HG03139 (cell line): ENCODE results near the gene TRIM2.
A peak's percentile ranks its signal among the peaks of the same experiment; 100 is the strongest.

ENCODE experiments used
- ATAC-seq: cut with Tn5 transposase; IDR thresholded peaks from one replicate; pipeline ENCODE4 v1.9.1; 2021; ENCODE audit not compliant: unreplicated experiment

The TRIM2 gene

GRCh38 chr4:153221783-153222706 lies 17.8 kb downstream of the TRIM2 start:
- peak; percentile 16 for ATAC-seq

- peak; percentile 52 for ATAC-seq
Observed at GRCh38 chr4:153222707-153223426, 18.6 kb downstream of the TRIM2 start.

DNA sequence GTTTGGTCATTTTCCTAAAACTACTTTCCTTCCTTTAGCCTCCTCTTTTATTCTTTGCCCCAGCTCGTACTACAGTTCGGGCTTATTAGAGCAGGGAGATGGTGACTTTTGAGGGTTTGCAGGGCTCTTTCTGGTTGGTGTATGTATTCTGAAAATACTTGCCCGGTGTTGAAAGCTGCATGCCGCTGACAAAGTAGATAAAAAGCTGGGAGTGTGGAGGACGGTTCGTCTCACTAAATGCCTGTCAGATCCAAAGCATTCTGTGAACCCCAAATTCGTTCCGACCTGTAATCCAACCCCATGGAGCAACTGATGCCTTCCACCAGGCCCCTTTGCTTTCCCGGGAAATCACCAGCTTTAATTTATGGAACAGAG lies 19.2 kb downstream of the TRIM2 start:
- ATAC-seq, result peak; percentile 11

DNA sequence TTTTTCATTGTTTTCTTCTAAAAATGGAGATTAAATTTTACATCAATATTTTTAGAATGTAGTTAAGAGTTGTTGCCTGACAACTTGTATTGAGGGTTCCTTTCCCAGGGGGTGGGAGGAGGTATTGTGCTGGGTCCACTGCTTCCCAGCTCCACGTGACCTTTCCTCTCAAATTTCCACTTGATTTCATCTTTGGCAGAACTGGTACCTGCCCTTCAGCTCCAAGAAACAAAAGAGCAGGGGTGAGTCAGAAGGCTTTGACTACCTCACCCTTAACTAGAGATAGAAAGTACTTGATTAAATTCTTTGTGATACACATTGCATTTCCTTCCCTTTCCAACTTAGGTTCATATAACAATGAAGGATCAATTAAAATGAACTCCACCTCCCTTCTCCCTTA lies 19.7 kb downstream of the TRIM2 start:
- no peak for ATAC-seq

DNA sequence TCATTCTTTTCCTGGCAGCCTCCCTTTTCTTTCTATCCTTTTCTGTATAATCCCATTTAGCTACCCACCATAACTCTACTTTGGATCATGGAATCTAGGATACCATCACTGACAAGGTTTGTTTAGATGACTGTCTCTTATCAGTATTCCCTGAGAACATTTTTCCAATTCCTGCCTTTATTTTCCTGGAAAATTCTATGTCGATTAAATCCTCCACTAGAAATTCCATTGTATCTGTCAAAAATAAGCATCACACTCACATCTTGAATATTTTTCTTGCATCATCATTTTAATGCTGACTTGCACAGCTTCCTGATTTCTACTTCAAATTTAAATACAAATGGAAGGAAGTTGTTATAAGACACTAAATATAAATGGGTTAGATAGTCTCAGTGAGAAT lies 20.2 kb downstream of the TRIM2 start:
- ATAC-seq, result no peak

DNA sequence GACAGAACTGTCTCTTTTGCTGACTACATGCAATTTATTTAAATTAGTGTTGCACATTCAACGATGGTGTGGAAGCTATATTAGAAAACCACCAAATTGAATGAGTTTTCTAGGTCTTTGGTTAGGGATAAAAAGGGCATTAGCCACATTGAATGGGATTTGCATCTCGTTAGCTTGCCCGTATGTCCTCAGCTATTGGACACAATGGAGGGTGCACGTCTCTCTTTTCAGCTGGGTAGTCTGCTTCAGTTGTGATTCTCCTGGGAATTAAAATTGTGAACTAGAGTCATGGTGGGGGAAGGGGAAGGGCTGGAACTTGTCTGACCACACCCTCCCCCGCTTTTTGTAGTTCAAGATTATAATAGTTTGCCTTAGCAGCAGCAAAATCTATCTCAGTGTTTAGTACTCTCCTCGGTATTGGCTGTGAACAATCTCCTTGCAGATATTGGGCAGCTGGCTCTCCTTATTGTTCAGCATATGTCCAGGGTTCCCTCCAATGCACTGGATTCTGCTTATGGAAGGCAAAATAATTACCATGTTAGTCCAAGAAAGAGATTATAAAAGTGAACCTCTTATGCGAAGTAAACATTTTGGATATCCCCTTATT lies 23.3 kb downstream of the TRIM2 start:
- no peak for ATAC-seq

GRCh38 chr4:153228512-153229140 lies 24.4 kb downstream of the TRIM2 start:
- no peak for ATAC-seq

- ATAC-seq, result no peak
Observed at GRCh38 chr4:153229545-153229944, 25.3 kb downstream of the TRIM2 start.

- ATAC-seq, result no peak
Observed at GRCh38 chr4:153232768-153233167, 28.5 kb downstream of the TRIM2 start.

DNA sequence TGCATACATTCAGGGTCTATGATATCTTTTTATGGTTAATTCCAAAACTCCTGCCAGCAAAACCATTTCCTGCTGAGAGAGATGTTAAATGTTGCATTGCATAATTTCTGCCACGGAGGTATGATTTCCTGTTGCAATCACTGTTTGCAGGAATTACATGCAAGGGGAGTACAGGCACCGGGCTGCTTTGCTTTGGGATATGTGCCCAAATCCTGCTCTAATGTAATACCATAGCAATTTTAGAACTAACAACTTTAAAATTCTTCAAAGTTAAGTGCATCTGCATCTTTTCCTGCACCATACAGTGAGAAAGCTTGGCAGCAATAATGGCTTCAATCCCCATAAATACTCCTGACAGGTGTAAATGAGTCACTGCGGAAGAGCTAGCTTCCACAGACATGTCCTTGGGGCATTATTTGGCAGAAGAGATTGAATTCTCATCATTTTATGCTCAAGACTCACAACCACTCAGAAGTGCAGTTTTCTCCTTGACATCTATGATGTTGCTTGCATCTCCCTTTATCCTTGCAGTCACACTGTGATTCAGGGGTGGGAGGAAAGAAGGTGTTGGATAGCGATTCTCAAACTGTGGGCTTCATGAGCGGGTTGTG lies 29.6 kb downstream of the TRIM2 start:
- no peak for ATAC-seq

GRCh38 chr4:153234885-153235284 lies 30.6 kb downstream of the TRIM2 start:
- no peak for ATAC-seq

DNA sequence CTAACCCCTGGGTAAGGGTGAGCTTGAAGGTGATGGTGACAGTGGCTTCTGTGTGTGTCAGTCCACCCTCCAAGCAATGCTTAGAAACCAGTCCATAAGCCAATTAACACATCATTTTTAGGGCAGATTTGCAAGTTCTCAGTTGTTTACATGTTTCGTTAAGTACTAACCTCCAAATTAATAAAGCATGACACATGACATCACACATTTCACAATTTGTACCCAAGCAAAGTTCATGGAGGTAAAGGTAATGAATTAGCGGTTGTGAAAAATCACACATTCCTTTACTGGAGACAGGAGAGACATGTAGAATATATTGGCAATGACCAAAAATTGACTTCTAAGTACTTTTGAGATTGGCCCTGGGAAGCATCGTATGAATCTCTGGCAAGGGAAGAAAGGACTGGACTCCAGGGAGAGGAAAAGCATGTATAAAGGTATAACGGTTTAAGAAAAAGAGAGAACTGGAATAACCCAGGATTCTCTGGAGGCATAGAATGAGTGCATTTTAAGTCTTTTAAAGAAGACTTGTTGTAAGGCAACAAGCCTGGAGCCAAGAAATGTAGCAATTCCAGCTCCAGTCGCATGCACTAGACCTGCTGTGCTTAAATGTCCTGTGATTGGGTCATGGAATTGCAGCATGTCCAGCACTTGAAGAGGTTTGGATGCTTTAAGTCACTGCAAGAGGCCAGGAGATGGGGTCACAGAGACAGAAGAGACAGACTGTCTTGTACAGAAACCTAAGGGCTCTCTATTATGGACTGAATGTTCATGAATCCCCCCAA lies 34.1 kb downstream of the TRIM2 start:
- no peak for ATAC-seq

- ATAC-seq, result no peak
Observed at GRCh38 chr4:153239409-153239808, 35.2 kb downstream of the TRIM2 start.

GRCh38 chr4:153241295-153241694 lies 37.1 kb downstream of the TRIM2 start:
- no peak for ATAC-seq

GRCh38 chr4:153241970-153242838 lies 38.0 kb downstream of the TRIM2 start:
- peak; percentile 59 for ATAC-seq

DNA sequence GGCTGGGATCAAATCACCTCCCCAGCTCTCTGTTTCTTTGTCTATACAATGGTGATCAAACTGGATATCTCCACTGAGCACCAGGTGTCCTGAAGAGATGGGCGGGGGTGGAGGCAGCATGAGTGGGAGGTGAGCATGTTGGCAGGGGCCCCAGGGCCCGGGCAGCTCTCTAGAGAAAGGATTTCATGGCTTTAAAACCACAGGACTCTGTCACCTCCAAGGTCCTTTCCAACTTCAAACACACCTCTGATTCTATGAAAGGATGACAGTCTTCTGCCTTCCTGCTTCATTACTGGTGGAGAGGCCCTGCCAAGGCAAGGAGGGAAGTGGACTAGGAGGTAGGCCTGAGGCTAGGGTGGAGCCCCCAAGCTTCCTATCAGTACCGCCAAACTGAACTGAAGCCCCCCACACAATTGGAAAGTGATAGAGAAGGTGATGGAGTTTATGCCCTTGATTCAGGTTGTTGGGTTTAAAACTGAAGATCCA lies 38.6 kb downstream of the TRIM2 start:
- no peak for ATAC-seq

- no peak for ATAC-seq
Observed at GRCh38 chr4:153243468-153243867, 39.2 kb downstream of the TRIM2 start.

DNA sequence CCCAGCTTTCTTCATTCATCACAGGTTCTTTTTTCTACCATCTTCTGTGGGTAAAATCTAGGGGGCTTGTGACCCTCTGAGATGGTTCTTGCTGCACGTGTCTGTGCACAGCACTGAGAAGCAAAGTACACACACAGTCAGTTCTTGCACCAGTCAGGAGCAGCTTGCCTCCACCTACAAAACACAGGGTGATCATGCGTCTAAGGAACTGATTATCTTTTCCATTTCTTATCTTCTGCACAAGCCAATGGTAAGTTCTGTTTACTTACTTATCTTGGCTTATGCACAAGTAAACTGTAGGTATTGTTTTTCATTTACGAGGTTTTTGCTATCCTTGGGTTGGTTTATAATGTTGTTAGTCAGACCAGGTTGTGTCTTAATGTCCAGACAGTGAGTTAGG lies 40.7 kb downstream of the TRIM2 start:
- no peak for ATAC-seq

DNA sequence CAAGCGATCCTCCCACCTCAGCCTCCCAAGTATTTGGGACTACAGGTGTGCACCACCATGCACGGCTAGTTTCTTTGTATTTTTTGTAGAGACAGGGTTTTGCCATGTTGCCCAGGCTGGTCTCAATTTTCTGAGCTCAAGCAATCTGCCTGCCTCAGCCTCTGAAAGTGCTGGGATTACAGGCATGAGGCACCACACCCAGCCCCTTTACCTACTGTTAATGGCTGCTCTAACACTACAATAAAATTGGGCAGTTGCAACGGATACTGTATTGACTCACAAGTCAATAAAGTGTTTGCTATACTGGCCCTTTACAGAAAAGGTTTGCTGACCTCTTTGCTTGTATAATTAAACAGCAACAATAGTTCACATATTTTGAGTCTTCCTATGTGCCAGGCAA lies 41.5 kb downstream of the TRIM2 start:
- no peak for ATAC-seq
